Activated CD8-positive, alpha-beta memory T cell treated with anti-CD3 and anti-CD28 coated beads, Interleukin-2, amount 50 U/mL, for 1 hour (primary cell): ENCODE data around the gene RPGRIP1.
A peak's percentile ranks its signal among the peaks of the same experiment; 100 is the strongest.
"Not testable (repeated sequence)": the region's sequence is repeated elsewhere in the genome, so short reads cannot be mapped to it uniquely, and the experiment has no call there.

Source experiments
- DNase-seq: peaks from one replicate; pipeline ENCODE4 v3.0.0-alpha.2; 2020; ENCODE audit errors: extremely low read depth

RPGRIP1 gene

GRCh38 chr14:21299562-21300130 is 19.8 kb downstream of the RPGRIP1 start:
- DNase-seq = no peak

GRCh38 chr14:21300892-21301291 is 21.0 kb downstream of the RPGRIP1 start:
- DNase-seq = no peak

GRCh38 chr14:21302013-21302835 is 22.3 kb downstream of the RPGRIP1 start:
- no peak for DNase-seq

- not testable (repeated sequence) for DNase-seq
Observed at GRCh38 chr14:21302836-21303140, 22.9 kb downstream of the RPGRIP1 start.

- DNase-seq = no peak
Observed at GRCh38 chr14:21307637-21308036, 27.8 kb downstream of the RPGRIP1 start.

- no peak for DNase-seq
Observed at GRCh38 chr14:21308132-21308478, 28.2 kb downstream of the RPGRIP1 start.

GRCh38 chr14:21308479-21309237 is 28.8 kb downstream of the RPGRIP1 start:
- peak; percentile 41 for DNase-seq

- no peak for DNase-seq
Observed at GRCh38 chr14:21309238-21309636, 29.4 kb downstream of the RPGRIP1 start.

- DNase-seq = no peak
Observed at GRCh38 chr14:21309956-21310355, 30.1 kb downstream of the RPGRIP1 start.

- DNase-seq = no peak
Observed at GRCh38 chr14:21311614-21312013, 31.7 kb downstream of the RPGRIP1 start.

GRCh38 chr14:21313512-21313911 is 33.6 kb downstream of the RPGRIP1 start:
- no peak for DNase-seq

GRCh38 chr14:21317398-21317797 is 37.5 kb downstream of the RPGRIP1 start:
- no peak for DNase-seq

GRCh38 chr14:21320913-21321312 is 41.0 kb downstream of the RPGRIP1 start:
- no peak for DNase-seq

- DNase-seq = no peak
Observed at GRCh38 chr14:21322716-21323115, 42.8 kb downstream of the RPGRIP1 start.

- DNase-seq = no peak
Observed at GRCh38 chr14:21326972-21327371, 47.1 kb downstream of the RPGRIP1 start.
